HEK293 (cell line): ENCODE measurements around the gene IRF6.

Source experiments
- CTCF ChIA-PET: fragments of 350-600 bp; formaldehyde crosslinking; extraction: SDS; loops from one replicate; lab custom pipeline; 2021; ENCODE audit warnings: antibody characterized with exemption; lab: Yijun Ruan, JAX
- POLR2A ChIA-PET: fragments of 300-600 bp; formaldehyde crosslinking; extraction: SDS; loops from one replicate; lab custom pipeline; 2020; ENCODE audit warnings: antibody characterized with exemption, inconsistent platforms; lab: Yijun Ruan, JAX
- H3K27ac ChIP-seq: fragments of 200-500 bp; sonication (Bioruptor generic); 2 replicates; pipeline ENCODE4 v1.5.1; 2014; ENCODE audit warnings: low read depth, low read length, control low read depth, inconsistent platforms; ENCODE audit errors: extremely low read depth
- H3K36me3 ChIP-seq, 2 experiments: fragments of 200-500 bp in 1 of 2; sonication (Bioruptor generic) in 1 of 2; 1 replicate in 1 of 2; 2 replicates in 1 of 2; pipeline ENCODE4 v1.5.1; 2014 to 2017; ENCODE audit warnings: inconsistent platforms in 2 of 2, low read length in 2 of 2; ENCODE audit not compliant: control insufficient read depth in 2 of 2, insufficient read depth in 1 of 2
- H3K4me1 ChIP-seq: fragments of 200-500 bp; sonication (Bioruptor generic); 2 replicates; pipeline ENCODE4 v1.5.1; 2014; ENCODE audit warnings: mild to moderate bottlenecking, low read length, inconsistent platforms; ENCODE audit not compliant: control insufficient read depth, insufficient read depth
- H3K4me3 ChIP-seq: 2 replicates; pipeline ENCODE4 v1.5.1; 2011; ENCODE audit warnings: low read depth, mild to moderate bottlenecking, control low read depth, low read length, moderate library complexity
- H3K9me3 ChIP-seq: fragments of 200-500 bp; sonication (Bioruptor generic); 2 replicates; pipeline ENCODE4 v1.5.1; 2014; ENCODE audit warnings: low read depth, low read length, inconsistent platforms; ENCODE audit not compliant: control insufficient read depth, insufficient read depth
- GLI2 ChIP-seq: fragments of 450-650 bp; formaldehyde crosslinking; IDR thresholded peaks from 2 replicates; pipeline ENCODE4; 2017; ENCODE audit warnings: missing biosample characterization, missing genetic modification characterization, low read depth, borderline replicate concordance
- GLI4 ChIP-seq: fragments of 450-650 bp; formaldehyde crosslinking; IDR thresholded peaks from 2 replicates; pipeline ENCODE4 v1.5.1; 2016; ENCODE audit warnings: missing biosample characterization, missing genetic modification characterization
- KLF10 ChIP-seq: fragments of 450-650 bp; IDR thresholded peaks from 2 replicates; pipeline ENCODE4 v1.5.1; 2018; ENCODE audit warnings: missing biosample characterization, mild to moderate bottlenecking, missing genetic modification characterization
- PRDM1 ChIP-seq: fragments of 450-650 bp; formaldehyde crosslinking; IDR thresholded peaks from 2 replicates; pipeline ENCODE4; 2016; ENCODE audit warnings: missing biosample characterization, missing genetic modification characterization
- REPIN1 ChIP-seq: fragments of 450-650 bp; formaldehyde crosslinking; IDR thresholded peaks from 2 replicates; pipeline ENCODE4 v1.5.1; 2017; ENCODE audit warnings: missing biosample characterization, missing genetic modification characterization, low read depth
- SCRT1 ChIP-seq: fragments of 450-650 bp; formaldehyde crosslinking; IDR thresholded peaks from 2 replicates; pipeline ENCODE4 v1.5.1; 2016; ENCODE audit warnings: missing biosample characterization, missing genetic modification characterization, borderline replicate concordance
- SCRT2 ChIP-seq: fragments of 450-650 bp; formaldehyde crosslinking; IDR thresholded peaks from 2 replicates; pipeline ENCODE4 v1.5.1; 2016; ENCODE audit warnings: missing biosample characterization, missing genetic modification characterization
- ZBTB44 ChIP-seq: fragments of 450-650 bp; IDR thresholded peaks from 2 replicates; pipeline ENCODE4 v1.5.1; 2018; ENCODE audit warnings: missing biosample characterization, mild to moderate bottlenecking, missing genetic modification characterization
- ZNF114 ChIP-seq: fragments of 450-650 bp; formaldehyde crosslinking; IDR thresholded peaks from 2 replicates; pipeline ENCODE4 v1.5.0; 2017; ENCODE audit warnings: missing biosample characterization, missing genetic modification characterization
- ZNF132 ChIP-seq: fragments of 450-650 bp; formaldehyde crosslinking; IDR thresholded peaks from 2 replicates; pipeline ENCODE4 v1.5.1; 2017; ENCODE audit warnings: missing biosample characterization, missing genetic modification characterization, borderline replicate concordance
- ZNF211 ChIP-seq: fragments of 450-650 bp; formaldehyde crosslinking; IDR thresholded peaks from 2 replicates; pipeline ENCODE4 v1.5.1; 2016; ENCODE audit warnings: low read depth, missing biosample characterization, missing genetic modification characterization
- ZNF221 ChIP-seq: fragments of 450-650 bp; formaldehyde crosslinking; IDR thresholded peaks from 2 replicates; pipeline ENCODE4 v1.5.1; 2017; ENCODE audit warnings: missing biosample characterization, missing genetic modification characterization, borderline replicate concordance
- ZNF239 ChIP-seq: fragments of 450-650 bp; formaldehyde crosslinking; IDR thresholded peaks from 2 replicates; pipeline ENCODE4 v1.5.1; 2016; ENCODE audit warnings: missing biosample characterization, missing genetic modification characterization
- ZNF341 ChIP-seq: fragments of 450-650 bp; formaldehyde crosslinking; IDR thresholded peaks from 2 replicates; pipeline ENCODE4; 2016; ENCODE audit warnings: low read depth, missing biosample characterization, missing genetic modification characterization
- ZNF362 ChIP-seq: fragments of 450-650 bp; formaldehyde crosslinking; IDR thresholded peaks from 2 replicates; pipeline ENCODE4 v1.5.1; 2016; ENCODE audit warnings: missing biosample characterization, missing genetic modification characterization
- ZNF416 ChIP-seq: fragments of 450-650 bp; formaldehyde crosslinking; IDR thresholded peaks from 2 replicates; pipeline ENCODE4 v1.5.1; 2016; ENCODE audit warnings: missing biosample characterization, missing genetic modification characterization
- ZNF48 ChIP-seq: fragments of 450-650 bp; formaldehyde crosslinking; IDR thresholded peaks from 2 replicates; pipeline ENCODE4 v1.5.1; 2016; ENCODE audit warnings: missing biosample characterization, missing genetic modification characterization
- ZNF488 ChIP-seq: fragments of 450-650 bp; formaldehyde crosslinking; IDR thresholded peaks from 2 replicates; pipeline ENCODE4 v1.5.1; 2016; ENCODE audit warnings: missing biosample characterization, missing genetic modification characterization
- ZNF513 ChIP-seq: fragments of 450-650 bp; IDR thresholded peaks from 2 replicates; pipeline ENCODE4 v1.5.1; 2018; ENCODE audit warnings: missing biosample characterization, missing genetic modification characterization
- ZNF514 ChIP-seq: fragments of 450-650 bp; formaldehyde crosslinking; IDR thresholded peaks from 2 replicates; pipeline ENCODE4 v1.5.1; 2016; ENCODE audit warnings: missing biosample characterization, missing genetic modification characterization
- ZNF529 ChIP-seq: fragments of 450-650 bp; formaldehyde crosslinking; IDR thresholded peaks from 2 replicates; pipeline ENCODE4 v1.5.1; 2017; ENCODE audit warnings: missing genetic modification characterization, missing biosample characterization; ENCODE audit not compliant: insufficient replicate concordance
- ZNF571 ChIP-seq: fragments of 450-650 bp; formaldehyde crosslinking; IDR thresholded peaks from 2 replicates; pipeline ENCODE4 v1.5.0; 2017; ENCODE audit warnings: missing biosample characterization, missing genetic modification characterization
- ZNF658 ChIP-seq: fragments of 450-650 bp; formaldehyde crosslinking; IDR thresholded peaks from 2 replicates; pipeline ENCODE4; 2016; ENCODE audit warnings: missing biosample characterization, missing genetic modification characterization
- ZNF677 ChIP-seq: fragments of 450-650 bp; IDR thresholded peaks from 2 replicates; pipeline ENCODE4 v1.5.0; 2018; ENCODE audit warnings: missing biosample characterization, mild to moderate bottlenecking, missing genetic modification characterization, moderate library complexity
- ZNF776 ChIP-seq: fragments of 450-650 bp; formaldehyde crosslinking; IDR thresholded peaks from 2 replicates; pipeline ENCODE4 v1.5.0; 2017; ENCODE audit warnings: missing biosample characterization, missing genetic modification characterization, borderline replicate concordance
- ZNF791 ChIP-seq: fragments of 450-650 bp; formaldehyde crosslinking; IDR thresholded peaks from 2 replicates; pipeline ENCODE4 v1.5.1; 2016; ENCODE audit warnings: missing biosample characterization, missing genetic modification characterization
- ZSCAN16 ChIP-seq: fragments of 450-650 bp; formaldehyde crosslinking; IDR thresholded peaks from 2 replicates; pipeline ENCODE4 v1.5.1; 2016; ENCODE audit warnings: missing biosample characterization, missing genetic modification characterization
- TF ChIP-seq, protein P1 (sequence below): fragments of 450-650 bp; formaldehyde crosslinking; IDR thresholded peaks from 2 replicates; pipeline ENCODE4 v1.5.0; 2017; ENCODE audit warnings: missing biosample characterization, missing genetic modification characterization, borderline replicate concordance
- TF ChIP-seq, protein P2 (sequence below): fragments of 450-650 bp; formaldehyde crosslinking; IDR thresholded peaks from 2 replicates; pipeline ENCODE4; 2016; ENCODE audit warnings: missing biosample characterization, missing genetic modification characterization

IRF6 gene

GRCh38 chr1:209738270-209738669 lies 67.7 kb downstream of the IRF6 start:
- Histone ChIP-seq H3K4me3 (no peak overlapping the region), H3K4me1 (no peaks in the 10 kb centered on the region), H3K27ac (no peak overlapping the region), H3K36me3 (no peaks in the 10 kb centered on the region), H3K9me3 (no peaks in the 10 kb centered on the region)
- CTCF ChIA-PET = interaction anchor here (0.6 to 2.4 kb wide), 3 partner anchors 10 to 162 kb away, joined by 4 to 10 read pairs (median 5); no protein-coding TSS in a partner anchor
- TF ChIP-seq ZNF416 = no peak
- no peak for TF ChIP-seq GLI4 (tag by site-specific recombination)
- TF ChIP-seq ZNF488 (tag by site-specific recombination) = no peak
- TF ChIP-seq GLI2 (tag by site-specific recombination) = no peak
- TF ChIP-seq ZNF48 (tag by site-specific recombination) = no peak
- POLR2A ChIA-PET = no interaction called here

DNA sequence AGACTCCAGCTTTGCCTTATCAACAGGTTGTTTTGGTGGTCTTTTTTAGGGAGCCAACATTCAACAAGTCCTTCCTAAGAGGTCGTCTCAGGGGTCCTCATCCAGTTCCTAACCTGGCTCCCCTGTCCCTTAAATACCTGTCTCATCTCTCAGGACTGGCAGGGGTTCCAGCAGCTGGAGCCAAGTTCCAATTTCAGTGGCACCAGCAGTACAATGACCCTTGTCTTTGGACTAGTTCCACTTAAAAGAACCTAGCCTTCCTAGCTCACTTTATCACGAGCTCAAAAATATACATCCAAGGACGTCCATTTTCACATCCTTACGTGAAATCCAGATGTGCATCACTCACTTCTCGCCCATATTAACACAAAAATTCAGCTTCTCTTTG lies 68.8 kb downstream of the IRF6 start:
- CTCF ChIA-PET = interaction anchor here (0.8 to 4.4 kb wide), 4 partner anchors 8 to 44 kb away, joined by 3 to 28 read pairs (median 6); no protein-coding TSS in a partner anchor

GRCh38 chr1:209736490-209737117 lies 69.3 kb downstream of the IRF6 start:
- ChIA-PET CTCF (interaction anchor here (0.8 to 4.4 kb wide), 4 partner anchors 8 to 43 kb away, joined by 3 to 28 read pairs (median 6); no protein-coding TSS in a partner anchor), POLR2A (no interaction called here)
- no peaks in the 10 kb centered on the region for H3K36me3 ChIP-seq
- TF ChIP-seq ZNF513 (tag by site-specific recombination) (no peak), ZBTB44 (no peak), ZNF571 (tag by site-specific recombination) (no peak), ZNF362 (tag by site-specific recombination) (no peak), ZNF514 (tag by site-specific recombination) (no peak), ZNF529 (tag by site-specific recombination) (no peak), ZNF221 (tag by site-specific recombination) (no peak), PRDM1 (tag by site-specific recombination) (no peak), ZNF239 (tag by site-specific recombination) (no peak), ZNF776 (no peak), ZNF211 (tag by site-specific recombination) (no peak)
- TF ChIP-seq, protein P1, sequence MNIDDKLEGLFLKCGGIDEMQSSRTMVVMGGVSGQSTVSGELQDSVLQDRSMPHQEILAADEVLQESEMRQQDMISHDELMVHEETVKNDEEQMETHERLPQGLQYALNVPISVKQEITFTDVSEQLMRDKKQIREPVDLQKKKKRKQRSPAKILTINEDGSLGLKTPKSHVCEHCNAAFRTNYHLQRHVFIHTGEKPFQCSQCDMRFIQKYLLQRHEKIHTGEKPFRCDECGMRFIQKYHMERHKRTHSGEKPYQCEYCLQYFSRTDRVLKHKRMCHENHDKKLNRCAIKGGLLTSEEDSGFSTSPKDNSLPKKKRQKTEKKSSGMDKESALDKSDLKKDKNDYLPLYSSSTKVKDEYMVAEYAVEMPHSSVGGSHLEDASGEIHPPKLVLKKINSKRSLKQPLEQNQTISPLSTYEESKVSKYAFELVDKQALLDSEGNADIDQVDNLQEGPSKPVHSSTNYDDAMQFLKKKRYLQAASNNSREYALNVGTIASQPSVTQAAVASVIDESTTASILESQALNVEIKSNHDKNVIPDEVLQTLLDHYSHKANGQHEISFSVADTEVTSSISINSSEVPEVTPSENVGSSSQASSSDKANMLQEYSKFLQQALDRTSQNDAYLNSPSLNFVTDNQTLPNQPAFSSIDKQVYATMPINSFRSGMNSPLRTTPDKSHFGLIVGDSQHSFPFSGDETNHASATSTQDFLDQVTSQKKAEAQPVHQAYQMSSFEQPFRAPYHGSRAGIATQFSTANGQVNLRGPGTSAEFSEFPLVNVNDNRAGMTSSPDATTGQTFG (tag by site-specific recombination) = no peak
- no peak overlapping the region for H3K4me3 ChIP-seq
- no peaks in the 10 kb centered on the region for H3K9me3 ChIP-seq
- no peak overlapping the region for H3K27ac ChIP-seq
- no peaks in the 10 kb centered on the region for H3K4me1 ChIP-seq

More for the DNA sequence above, 68.8 kb downstream of the IRF6 start:
- POLR2A ChIA-PET = no interaction called here
- Histone ChIP-seq H3K4me1 (no peaks in the 10 kb centered on the region), H3K9me3 (no peaks in the 10 kb centered on the region), H3K4me3 (no peak overlapping the region), H3K36me3 (no peaks in the 10 kb centered on the region), H3K27ac (no peak overlapping the region)
- TF ChIP-seq ZNF658 (no peak), ZSCAN16 (tag by site-specific recombination) (no peak), ZNF677 (tag by site-specific recombination) (no peak), ZNF791 (tag by site-specific recombination) (no peak), SCRT1 (tag by site-specific recombination) (0 out of 2 replicates have a peak, but pooled peaks have one; percentile 20), ZNF341 (tag by site-specific recombination) (no peak), ZNF132 (no peak), KLF10 (no peak), SCRT2 (tag by site-specific recombination) (peak; percentile 65), REPIN1 (tag by site-specific recombination) (no peak), ZNF114 (no peak), ZNF514 (tag by site-specific recombination) (no peak)
- TF ChIP-seq, protein P2, sequence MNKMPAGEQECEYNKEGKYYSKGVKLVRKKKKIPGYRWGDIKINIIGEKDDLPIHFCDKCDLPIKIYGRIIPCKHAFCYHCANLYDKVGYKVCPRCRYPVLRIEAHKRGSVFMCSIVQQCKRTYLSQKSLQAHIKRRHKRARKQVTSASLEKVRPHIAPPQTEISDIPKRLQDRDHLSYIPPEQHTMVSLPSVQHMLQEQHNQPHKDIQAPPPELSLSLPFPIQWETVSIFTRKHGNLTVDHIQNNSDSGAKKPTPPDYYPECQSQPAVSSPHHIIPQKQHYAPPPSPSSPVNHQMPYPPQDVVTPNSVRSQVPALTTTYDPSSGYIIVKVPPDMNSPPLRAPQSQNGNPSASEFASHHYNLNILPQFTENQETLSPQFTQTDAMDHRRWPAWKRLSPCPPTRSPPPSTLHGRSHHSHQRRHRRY (tag by site-specific recombination) = no peak
